GM12878 (cell line): ENCODE data around the gene UBE2O. TPM values are rescaled to one million over a fixed set of nuclear protein-coding genes. Genes with fewer than 3 reads are reported as not detected.
A peak's percentile ranks its signal among the peaks of the same experiment; 100 is the strongest.

Experiments
- ATF7 ChIP-seq: fragments of 450-650 bp; IDR thresholded peaks from 2 replicates; pipeline ENCODE4 v1.6.1; 2016; ENCODE audit warnings: low read depth, mild to moderate bottlenecking
- BHLHE40 ChIP-seq, 2 experiments: fragments of 450-650 bp in 1 of 2; IDR thresholded peaks; 2 replicates each; pipeline ENCODE4 v1.6.1; 2011 to 2017; ENCODE audit warnings: low read depth in 2 of 2, borderline replicate concordance in 1 of 2, improper control_type of control experiment in 1 of 2, low read length in 1 of 2, mild to moderate bottlenecking in 1 of 2
- CHD1 ChIP-seq: IDR thresholded peaks from 2 replicates; pipeline ENCODE4 v1.6.1; 2012; ENCODE audit warnings: low read depth, low read length, improper control_type of control experiment
- CREM ChIP-seq: IDR thresholded peaks from 2 replicates; pipeline ENCODE4 v1.6.1; 2014; ENCODE audit warnings: antibody characterized with exemption, low read depth
- CTCF ChIP-seq, 3 experiments: IDR thresholded peaks in 2 of 3; conservative IDR thresholded peaks in 1 of 3; 2 replicates each; pipeline ENCODE4 v1.5.1; 2011; ENCODE audit warnings: low read depth in 3 of 3, low read length in 3 of 3, mild to moderate bottlenecking in 3 of 3, control low read depth in 2 of 3, moderate library complexity in 2 of 3, inconsistent platforms in 1 of 3, mixed read lengths in 1 of 3; ENCODE audit not compliant: control insufficient read depth in 2 of 3, insufficient read depth in 1 of 3; ENCODE audit errors: extremely low read depth in 1 of 3
- DPF2 ChIP-seq: fragments of 450-650 bp; IDR thresholded peaks from 2 replicates; pipeline ENCODE4 v1.6.1; 2017; ENCODE audit warnings: mild to moderate bottlenecking
- HDAC2 ChIP-seq: fragments of 200-600 bp; sonication (generic); IDR thresholded peaks from 2 replicates; pipeline ENCODE4 v1.6.1; 2017
- HDGF ChIP-seq: fragments of 450-650 bp; IDR thresholded peaks from 2 replicates; pipeline ENCODE4 v1.6.1; 2016; ENCODE audit warnings: antibody characterized with exemption
- LARP7 ChIP-seq: fragments of 450-650 bp; IDR thresholded peaks from 2 replicates; pipeline ENCODE4 v1.6.1; 2017; ENCODE audit warnings: mild to moderate bottlenecking
- POLR2A ChIP-seq: IDR thresholded peaks from 2 replicates; pipeline ENCODE4 v1.6.1; 2011; ENCODE audit warnings: low read depth, mild to moderate bottlenecking, low read length
- POLR2AphosphoS5 ChIP-seq: IDR thresholded peaks from 2 replicates; pipeline ENCODE4 v1.6.1; 2011; ENCODE audit warnings: mild to moderate bottlenecking, low read length, inconsistent platforms
- POU2F2 ChIP-seq: IDR thresholded peaks from 3 replicates; pipeline ENCODE4 v1.6.1; 2011; ENCODE audit warnings: low read depth, mild to moderate bottlenecking, low read length, borderline replicate concordance
- RELB ChIP-seq: fragments of 450-650 bp; IDR thresholded peaks from 2 replicates; pipeline ENCODE4 v1.6.1; 2017; ENCODE audit warnings: low read depth, mild to moderate bottlenecking, moderate library complexity
- RUNX3 ChIP-seq: IDR thresholded peaks from 2 replicates; pipeline ENCODE4 v1.6.1; 2012; ENCODE audit warnings: low read length, inconsistent platforms
- TAF1 ChIP-seq: IDR thresholded peaks from 2 replicates; pipeline ENCODE4 v1.6.1; 2011; ENCODE audit warnings: mild to moderate bottlenecking, low read depth, low read length, borderline replicate concordance
- ZNF687 ChIP-seq: fragments of 450-650 bp; IDR thresholded peaks from 2 replicates; pipeline ENCODE4 v1.6.1; 2017; ENCODE audit warnings: mild to moderate bottlenecking, moderate library complexity
- polyA plus RNA-seq, 11 experiments: library from polyadenylated mRNA; depleted of rRNA in 4 of 11; unstranded in 6 of 11; stranded (reverse) in 5 of 11; fragments of >200 nt; fragmentation: Nextera tagmentation in 4 of 11; fragmentation: Illumina TruSeq in 1 of 11; extraction: Ambion mirVana in 4 of 11; extraction: Trizol in 1 of 11; gene quantifications; 1 replicate in 1 of 11; 2 replicates in 10 of 11; pipeline versions ENCODE4 v1.2.1 to v1.2.3, GENCODE V29; 2011 to 2016; ENCODE audit warnings: inconsistent platforms in 2 of 11, missing spikeins in 2 of 11, low read depth in 1 of 11
- total RNA-seq, 4 experiments: library from RNA; depleted of rRNA in 3 of 4; stranded (reverse); fragments of >200 nt in 3 of 4; fragmentation: Illumina TruSeq in 1 of 4; extraction: Trizol in 1 of 4; gene quantifications; 2 replicates each; pipeline versions ENCODE4 v1.2.1 to v1.2.3, GENCODE V29; 2013 to 2021
- TF ChIP-seq, protein P1 (sequence below): fragments of 450-650 bp; IDR thresholded peaks from 2 replicates; pipeline ENCODE4 v1.6.1; 2018; ENCODE audit warnings: borderline replicate concordance, mild to moderate bottlenecking; ENCODE audit not compliant: partially characterized antibody

UBE2O gene
- total and polyA plus RNA-seq, 10 of the 15 experiments (the other 5 are each of a cell fraction or from before 2014, with no cell fraction given): 2.1 to 39.0 (median 14.1) TPM

DNA sequence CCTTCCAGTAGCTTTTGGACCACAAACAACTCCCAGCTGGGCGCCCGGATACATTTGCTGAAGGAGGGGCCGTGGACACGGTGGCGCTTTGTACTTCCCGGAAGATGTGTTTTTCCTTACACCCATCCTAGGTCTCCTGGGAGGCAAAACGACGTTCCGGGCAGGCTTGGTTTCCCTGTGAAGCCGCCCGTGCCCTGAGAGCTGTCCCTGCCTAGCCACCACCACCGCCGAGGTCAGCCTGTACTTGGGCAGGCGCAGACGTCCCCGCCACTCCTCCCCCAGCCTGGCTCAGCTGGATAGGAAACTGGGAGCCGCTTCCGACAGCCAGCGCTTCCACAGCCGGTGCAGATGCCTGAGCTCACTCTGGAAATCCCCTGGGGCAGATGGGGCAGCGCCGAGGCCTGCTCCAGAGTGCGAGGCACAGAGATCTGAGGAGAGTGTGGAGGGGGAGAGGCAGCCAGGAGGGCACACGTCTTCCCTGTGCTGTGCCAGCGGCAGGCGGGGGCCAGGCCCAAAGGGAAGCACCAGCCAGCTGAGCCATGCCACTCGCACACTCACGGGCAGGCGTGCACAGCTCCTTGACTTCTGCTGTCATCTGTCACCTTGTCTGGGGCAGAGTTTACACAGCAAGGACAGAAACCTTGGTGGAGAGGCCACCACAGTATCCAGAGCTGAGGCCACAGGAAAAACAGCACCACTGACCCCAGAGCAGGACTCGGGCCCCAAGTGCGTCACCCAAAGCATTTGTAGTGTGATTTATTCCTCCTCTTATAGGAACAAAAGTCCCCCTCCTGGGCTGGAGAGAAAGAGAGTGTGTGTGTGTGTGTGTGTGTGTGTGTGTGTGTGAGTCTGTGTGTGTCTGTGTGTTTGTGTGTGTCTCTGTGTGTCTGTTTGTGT lies 45.3 kb upstream of the UBE2O start (continued):
- peak; percentile 95 for TF ChIP-seq ZNF687
- no peak for TF ChIP-seq RUNX3
- TF ChIP-seq LARP7: peak; percentile 49; the same call in 1 of the 2 replicates
- TF ChIP-seq CTCF (IDR thresholded peaks at IDR 0.05 in 2 of 3, conservative IDR thresholded peaks at IDR 0.05 in 1 of 3; ENCODE audit: control insufficient read depth in 2 of 3, extremely low read depth in 1 of 3, insufficient read depth in 1 of 3, low read depth in 3 of 3, low read length in 3 of 3): no peak
- peak; percentile 71; the same call in 1 of the 2 replicates for TF ChIP-seq HDGF
- TF ChIP-seq POLR2A: peak; percentile 64
- TF ChIP-seq POLR2AphosphoS5: peak; percentile 51; the same call in 1 of the 2 replicates
- peak; percentile 68; the same call in 1 of the 2 replicates for TF ChIP-seq DPF2
- peak; percentile 54 for TF ChIP-seq RELB
- TF ChIP-seq, protein P1, sequence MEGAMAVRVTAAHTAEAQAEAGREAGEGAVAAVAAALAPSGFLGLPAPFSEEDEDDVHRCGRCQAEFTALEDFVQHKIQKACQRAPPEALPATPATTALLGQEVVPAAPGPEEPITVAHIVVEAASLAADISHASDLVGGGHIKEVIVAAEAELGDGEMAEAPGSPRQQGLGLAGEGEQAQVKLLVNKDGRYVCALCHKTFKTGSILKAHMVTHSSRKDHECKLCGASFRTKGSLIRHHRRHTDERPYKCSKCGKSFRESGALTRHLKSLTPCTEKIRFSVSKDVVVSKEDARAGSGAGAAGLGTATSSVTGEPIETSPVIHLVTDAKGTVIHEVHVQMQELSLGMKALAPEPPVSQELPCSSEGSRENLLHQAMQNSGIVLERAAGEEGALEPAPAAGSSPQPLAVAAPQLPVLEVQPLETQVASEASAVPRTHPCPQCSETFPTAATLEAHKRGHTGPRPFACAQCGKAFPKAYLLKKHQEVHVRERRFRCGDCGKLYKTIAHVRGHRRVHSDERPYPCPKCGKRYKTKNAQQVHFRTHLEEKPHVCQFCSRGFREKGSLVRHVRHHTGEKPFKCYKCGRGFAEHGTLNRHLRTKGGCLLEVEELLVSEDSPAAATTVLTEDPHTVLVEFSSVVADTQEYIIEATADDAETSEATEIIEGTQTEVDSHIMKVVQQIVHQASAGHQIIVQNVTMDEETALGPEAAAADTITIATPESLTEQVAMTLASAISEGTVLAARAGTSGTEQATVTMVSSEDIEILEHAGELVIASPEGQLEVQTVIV: no peak
- TF ChIP-seq CREM: 0 out of 2 replicates have a peak, but pooled peaks have one; percentile 1
- no peak for TF ChIP-seq CHD1
- 0 out of 2 replicates have a peak, but pooled peaks have one; percentile 16 for TF ChIP-seq ATF7
- TF ChIP-seq TAF1: 0 out of 2 replicates have a peak, but pooled peaks have one; percentile 9
- TF ChIP-seq HDAC2: no peak
- TF ChIP-seq POU2F2: 0 out of 3 replicates have a peak, but pooled peaks have one; percentile 7
- peak in 1 of 2 experiments; percentile 64; a peak in 1 of 4 replicates for TF ChIP-seq BHLHE40 (IDR thresholded peaks at IDR 0.05; ENCODE audit: borderline replicate concordance in 1 of 2, low read depth in 2 of 2, low read length in 1 of 2)
